ENCODE measurements around the gene ADGRG2.
"Not testable (repeated sequence)": the region's sequence is repeated elsewhere in the genome, so short reads cannot be mapped to it uniquely, and the experiment has no call there.

The ADGRG2 gene

DNA sequence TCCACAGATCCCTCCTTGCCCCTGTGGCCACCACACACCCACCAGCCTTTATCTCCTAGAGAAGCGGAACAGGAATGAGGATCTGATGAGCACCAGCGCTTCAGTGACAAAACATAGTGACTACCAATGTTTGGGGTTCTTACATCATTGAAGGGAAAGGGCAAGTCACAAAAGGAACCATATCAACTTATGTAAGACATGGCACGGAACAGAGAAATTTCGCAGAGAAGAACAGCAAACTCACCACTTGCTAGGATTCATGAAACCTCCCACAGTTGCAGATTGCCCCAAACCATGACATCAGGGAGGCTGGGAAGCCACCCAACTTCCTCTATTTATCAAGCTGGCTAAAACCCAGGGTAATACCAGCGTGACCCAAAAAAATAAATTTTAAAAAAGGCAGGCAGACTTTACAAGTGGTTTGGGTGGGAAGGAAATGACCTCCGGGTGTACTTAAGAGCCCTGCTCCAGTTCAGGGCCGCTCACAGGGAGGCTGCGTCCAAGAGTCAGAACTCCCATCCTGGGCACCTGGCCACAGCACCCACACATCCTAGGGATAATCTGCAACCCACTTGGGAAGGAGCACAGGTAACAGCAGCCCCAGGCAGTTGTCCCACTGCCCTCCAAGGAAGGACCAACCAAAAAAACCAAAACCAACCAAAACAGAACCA lies 36.0 kb downstream of the ADGRG2 start:
- H3K27me3 ChIP-seq (ENCODE audit: control insufficient read depth in 1 of 2, insufficient read depth in 2 of 2, low read length in 2 of 2): peaks cover 0 to 3% of the 10 kb centered on the region in 2 donors
- no peak overlapping the region for H3K9ac ChIP-seq (ENCODE audit: low read length in 2 of 2)
- no peak overlapping the region for H3K27ac ChIP-seq (ENCODE audit: low read length)
- no peak overlapping the region for H3K4me3 ChIP-seq (ENCODE audit: low read length in 2 of 2)
- H3K36me3 ChIP-seq (ENCODE audit: control insufficient read depth in 2 of 2, insufficient read depth in 2 of 2, low read length in 2 of 2): no peaks in the 10 kb centered on the region
- peaks cover 3 to 6% of the 10 kb centered on the region in 2 donors for H3K9me3 ChIP-seq (ENCODE audit: control insufficient read depth in 2 of 2, low read length in 2 of 2)
- H3K4me1 ChIP-seq (ENCODE audit: control insufficient read depth, insufficient read depth, low read length): no peaks in the 10 kb centered on the region

- H3K4me3 ChIP-seq (ENCODE audit: low read length in 2 of 2): no peak overlapping the region
- H3K36me3 ChIP-seq (ENCODE audit: control insufficient read depth in 2 of 2, insufficient read depth in 2 of 2, low read length in 2 of 2): no peaks in the 10 kb centered on the region
- H3K4me1 ChIP-seq (ENCODE audit: control insufficient read depth, insufficient read depth, low read length): no peaks in the 10 kb centered on the region
- H3K9me3 ChIP-seq (ENCODE audit: control insufficient read depth in 2 of 2, low read length in 2 of 2): peaks cover 3% of the 10 kb centered on the region in 2 donors
- no peak overlapping the region for H3K27ac ChIP-seq (ENCODE audit: low read length)
- no peak overlapping the region for H3K9ac ChIP-seq (ENCODE audit: low read length in 2 of 2)
- H3K27me3 ChIP-seq (ENCODE audit: control insufficient read depth in 1 of 2, insufficient read depth in 2 of 2, low read length in 2 of 2): peaks cover 0 to 2% of the 10 kb centered on the region in 2 donors
Observed at GRCh38 chrX:19085666-19086065, 36.6 kb downstream of the ADGRG2 start.

DNA sequence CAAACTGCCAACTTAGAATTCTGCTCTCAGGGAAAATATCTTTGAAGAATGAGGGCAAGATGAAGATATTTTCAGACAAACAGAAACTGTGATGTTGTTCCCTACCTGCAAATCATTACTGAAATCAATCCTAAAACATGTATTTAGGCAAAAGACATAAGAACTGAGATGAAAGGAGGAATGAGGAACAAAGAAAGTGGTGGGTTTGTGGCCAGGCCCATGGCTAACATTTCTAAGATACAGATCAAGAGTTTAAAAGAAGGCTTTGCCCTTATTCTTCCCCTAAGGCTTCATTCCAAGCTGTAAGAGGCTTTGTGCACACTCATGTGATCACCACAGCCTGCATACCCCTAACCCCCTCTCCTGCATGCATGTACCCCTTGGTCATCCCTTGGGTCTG lies 46.5 kb downstream of the ADGRG2 start:
- Histone ChIP-seq H3K4me3 (ENCODE audit: low read length in 2 of 2) (no peak overlapping the region), H3K4me1 (ENCODE audit: control insufficient read depth, insufficient read depth, low read length) (no peaks in the 10 kb centered on the region), H3K9ac (ENCODE audit: low read length in 2 of 2) (no peak overlapping the region), H3K36me3 (ENCODE audit: control insufficient read depth in 2 of 2, insufficient read depth in 2 of 2, low read length in 2 of 2) (no peaks in the 10 kb centered on the region), H3K27ac (ENCODE audit: low read length) (no peak overlapping the region), H3K9me3 (ENCODE audit: control insufficient read depth in 2 of 2, low read length in 2 of 2) (no peaks in the 10 kb centered on the region), H3K27me3 (ENCODE audit: control insufficient read depth in 1 of 2, insufficient read depth in 2 of 2, low read length in 2 of 2) (peaks cover 0 to 4% of the 10 kb centered on the region in 2 donors)

- Histone ChIP-seq H3K9me3 (ENCODE audit: control insufficient read depth in 2 of 2, low read length in 2 of 2) (no peaks in the 10 kb centered on the region), H3K36me3 (ENCODE audit: control insufficient read depth in 2 of 2, insufficient read depth in 2 of 2, low read length in 2 of 2) (no peaks in the 10 kb centered on the region), H3K27me3 (ENCODE audit: control insufficient read depth in 1 of 2, insufficient read depth in 2 of 2, low read length in 2 of 2) (peaks cover 0 to 4% of the 10 kb centered on the region in 2 donors), H3K4me1 (ENCODE audit: control insufficient read depth, insufficient read depth, low read length) (no peaks in the 10 kb centered on the region), H3K9ac (ENCODE audit: low read length in 2 of 2) (no peak overlapping the region), H3K27ac (ENCODE audit: low read length) (no peak overlapping the region), H3K4me3 (ENCODE audit: low read length in 2 of 2) (no peak overlapping the region)
Observed at GRCh38 chrX:19072372-19072771, 49.9 kb downstream of the ADGRG2 start.

- no peak overlapping the region for H3K27ac ChIP-seq (ENCODE audit: low read length)
- no peak overlapping the region for H3K9ac ChIP-seq (ENCODE audit: low read length in 2 of 2)
- no peak overlapping the region for H3K4me3 ChIP-seq (ENCODE audit: low read length in 2 of 2)
- no peaks in the 10 kb centered on the region for H3K36me3 ChIP-seq (ENCODE audit: control insufficient read depth in 2 of 2, insufficient read depth in 2 of 2, low read length in 2 of 2)
- no peaks in the 10 kb centered on the region for H3K9me3 ChIP-seq (ENCODE audit: control insufficient read depth in 2 of 2, low read length in 2 of 2)
- H3K4me1 ChIP-seq (ENCODE audit: control insufficient read depth, insufficient read depth, low read length): no peaks in the 10 kb centered on the region
- H3K27me3 ChIP-seq (ENCODE audit: control insufficient read depth in 1 of 2, insufficient read depth in 2 of 2, low read length in 2 of 2): no peaks in the 10 kb centered on the region
Observed at GRCh38 chrX:19070555-19070994, 51.7 kb downstream of the ADGRG2 start.

- H3K9ac ChIP-seq (ENCODE audit: low read length in 2 of 2); H3K27me3 ChIP-seq (ENCODE audit: control insufficient read depth in 1 of 2, insufficient read depth in 2 of 2, low read length in 2 of 2); H3K4me1 ChIP-seq (ENCODE audit: control insufficient read depth, insufficient read depth, low read length); H3K4me3 ChIP-seq (ENCODE audit: low read length in 2 of 2); H3K36me3 ChIP-seq (ENCODE audit: control insufficient read depth in 2 of 2, insufficient read depth in 2 of 2, low read length in 2 of 2); H3K27ac ChIP-seq (ENCODE audit: low read length); H3K9me3 ChIP-seq (ENCODE audit: control insufficient read depth in 2 of 2, low read length in 2 of 2): not testable (repeated sequence)
Observed at GRCh38 chrX:19066987-19067386, 55.3 kb downstream of the ADGRG2 start.

DNA sequence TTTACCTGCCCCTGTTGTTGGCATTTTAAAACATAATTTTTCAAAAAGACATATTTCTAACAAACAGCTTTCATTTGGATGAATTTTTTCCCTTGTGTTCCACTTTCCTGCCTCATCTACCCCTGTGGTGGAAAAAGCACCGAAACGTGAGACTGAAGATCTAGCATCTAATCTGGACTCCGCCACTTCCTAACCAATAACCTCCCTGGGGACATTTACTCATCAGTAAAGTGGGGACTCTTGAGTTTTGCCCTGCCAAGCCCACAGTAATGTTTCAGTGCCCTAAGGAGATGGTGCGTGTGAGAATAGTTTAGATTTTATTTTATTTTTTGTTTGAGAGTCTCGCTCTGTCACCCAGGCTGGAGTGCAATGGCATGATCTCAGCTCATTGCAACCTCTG lies 56.7 kb downstream of the ADGRG2 start:
- no peak overlapping the region for H3K9ac ChIP-seq (ENCODE audit: low read length in 2 of 2)
- H3K36me3 ChIP-seq (ENCODE audit: control insufficient read depth in 2 of 2, insufficient read depth in 2 of 2, low read length in 2 of 2): no peaks in the 10 kb centered on the region
- H3K4me3 ChIP-seq (ENCODE audit: low read length in 2 of 2): no peak overlapping the region
- no peaks in the 10 kb centered on the region for H3K9me3 ChIP-seq (ENCODE audit: control insufficient read depth in 2 of 2, low read length in 2 of 2)
- no peak overlapping the region for H3K27ac ChIP-seq (ENCODE audit: low read length)
- H3K4me1 ChIP-seq (ENCODE audit: control insufficient read depth, insufficient read depth, low read length): no peaks in the 10 kb centered on the region
- no peaks in the 10 kb centered on the region for H3K27me3 ChIP-seq (ENCODE audit: control insufficient read depth in 1 of 2, insufficient read depth in 2 of 2, low read length in 2 of 2)

- Histone ChIP-seq H3K27ac (ENCODE audit: low read length) (no peak overlapping the region), H3K27me3 (ENCODE audit: control insufficient read depth in 1 of 2, insufficient read depth in 2 of 2, low read length in 2 of 2) (no peaks in the 10 kb centered on the region), H3K9ac (ENCODE audit: low read length in 2 of 2) (no peak overlapping the region), H3K4me3 (ENCODE audit: low read length in 2 of 2) (no peak overlapping the region), H3K9me3 (ENCODE audit: control insufficient read depth in 2 of 2, low read length in 2 of 2) (no peaks in the 10 kb centered on the region), H3K4me1 (ENCODE audit: control insufficient read depth, insufficient read depth, low read length) (no peaks in the 10 kb centered on the region), H3K36me3 (ENCODE audit: control insufficient read depth in 2 of 2, insufficient read depth in 2 of 2, low read length in 2 of 2) (no peaks in the 10 kb centered on the region)
Observed at GRCh38 chrX:19064175-19064574, 58.1 kb downstream of the ADGRG2 start.

DNA sequence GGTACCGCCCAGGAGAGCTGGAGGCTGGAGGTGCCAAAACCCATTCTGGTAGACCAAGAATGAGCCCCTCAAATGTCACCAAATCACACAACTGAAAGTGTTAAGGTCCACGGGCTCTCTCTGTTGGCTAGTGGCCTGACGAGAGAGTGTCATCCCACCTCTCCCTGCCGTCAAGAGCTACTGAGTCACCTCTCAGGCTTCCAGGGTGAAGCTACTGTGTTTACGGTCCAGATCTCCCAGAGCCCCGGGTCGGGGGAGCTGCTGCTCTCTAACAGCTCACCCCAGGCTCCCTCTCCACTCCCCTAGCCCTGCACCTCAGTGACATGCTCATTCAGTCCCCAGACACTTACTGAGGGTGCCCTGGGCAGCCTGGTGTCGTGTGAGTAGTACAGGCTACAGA lies 59.2 kb downstream of the ADGRG2 start:
- H3K9me3 ChIP-seq (ENCODE audit: control insufficient read depth in 2 of 2, low read length in 2 of 2): no peaks in the 10 kb centered on the region
- no peaks in the 10 kb centered on the region for H3K36me3 ChIP-seq (ENCODE audit: control insufficient read depth in 2 of 2, insufficient read depth in 2 of 2, low read length in 2 of 2)
- H3K27me3 ChIP-seq (ENCODE audit: control insufficient read depth in 1 of 2, insufficient read depth in 2 of 2, low read length in 2 of 2): no peaks in the 10 kb centered on the region
- H3K9ac ChIP-seq (ENCODE audit: low read length in 2 of 2): no peak overlapping the region
- no peak overlapping the region for H3K4me3 ChIP-seq (ENCODE audit: low read length in 2 of 2)
- H3K27ac ChIP-seq (ENCODE audit: low read length): no peak overlapping the region
- no peaks in the 10 kb centered on the region for H3K4me1 ChIP-seq (ENCODE audit: control insufficient read depth, insufficient read depth, low read length)

- Histone ChIP-seq H3K27me3 (ENCODE audit: control insufficient read depth in 1 of 2, insufficient read depth in 2 of 2, low read length in 2 of 2) (no peaks in the 10 kb centered on the region), H3K9me3 (ENCODE audit: control insufficient read depth in 2 of 2, low read length in 2 of 2) (no peaks in the 10 kb centered on the region), H3K9ac (ENCODE audit: low read length in 2 of 2) (no peak overlapping the region), H3K4me1 (ENCODE audit: control insufficient read depth, insufficient read depth, low read length) (no peaks in the 10 kb centered on the region), H3K36me3 (ENCODE audit: control insufficient read depth in 2 of 2, insufficient read depth in 2 of 2, low read length in 2 of 2) (no peaks in the 10 kb centered on the region), H3K27ac (ENCODE audit: low read length) (no peak overlapping the region), H3K4me3 (ENCODE audit: low read length in 2 of 2) (no peak overlapping the region)
Observed at GRCh38 chrX:19059067-19059466, 63.2 kb downstream of the ADGRG2 start.

DNA sequence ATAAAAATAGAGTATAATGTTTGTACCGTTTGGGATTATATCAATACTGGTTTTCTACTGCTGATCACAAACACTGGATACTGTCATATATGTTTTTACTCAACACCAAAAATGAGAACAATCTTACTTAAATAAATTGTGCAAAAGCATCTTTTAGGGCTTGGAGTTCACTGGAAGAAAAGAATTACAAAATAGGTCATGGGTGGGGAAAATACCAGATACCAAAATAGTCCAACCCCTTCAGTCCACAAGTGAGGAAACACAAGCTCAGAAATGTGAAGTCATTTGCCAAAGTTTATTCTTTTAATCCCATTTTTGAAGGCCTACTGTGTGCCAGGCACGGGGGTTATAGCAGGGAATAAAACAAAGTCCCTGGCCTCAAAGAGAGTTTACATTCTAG lies 64.4 kb downstream of the ADGRG2 start:
- no peaks in the 10 kb centered on the region for H3K36me3 ChIP-seq (ENCODE audit: control insufficient read depth in 2 of 2, insufficient read depth in 2 of 2, low read length in 2 of 2)
- H3K9me3 ChIP-seq (ENCODE audit: control insufficient read depth in 2 of 2, low read length in 2 of 2): no peaks in the 10 kb centered on the region
- no peaks in the 10 kb centered on the region for H3K4me1 ChIP-seq (ENCODE audit: control insufficient read depth, insufficient read depth, low read length)
- no peak overlapping the region for H3K27ac ChIP-seq (ENCODE audit: low read length)
- H3K4me3 ChIP-seq (ENCODE audit: low read length in 2 of 2): no peak overlapping the region
- no peaks in the 10 kb centered on the region for H3K27me3 ChIP-seq (ENCODE audit: control insufficient read depth in 1 of 2, insufficient read depth in 2 of 2, low read length in 2 of 2)
- H3K9ac ChIP-seq (ENCODE audit: low read length in 2 of 2): no peak overlapping the region
